Testis (tissue), 2 donors: ENCODE results near the gene MAP4.

Experiments
- POLR2A ChIP-seq: fragments of 450-650 bp; IDR thresholded peaks from one replicate; pipeline ENCODE4 v1.6.1; 2017; ENCODE audit warnings: antibody characterized with exemption, mild to moderate bottlenecking, moderate library complexity
- TF ChIP-seq, protein P1 (sequence below), 3 experiments: fragments of 450-650 bp in 2 of 3; fragments of 200-600 bp in 1 of 3; sonication (generic) in 1 of 3; IDR thresholded peaks; one replicate each; pipeline ENCODE4 v1.5.1; 2016 to 2019; ENCODE audit warnings: antibody characterized with exemption in 3 of 3, mild to moderate bottlenecking in 2 of 3, moderate library complexity in 1 of 3

DNA sequence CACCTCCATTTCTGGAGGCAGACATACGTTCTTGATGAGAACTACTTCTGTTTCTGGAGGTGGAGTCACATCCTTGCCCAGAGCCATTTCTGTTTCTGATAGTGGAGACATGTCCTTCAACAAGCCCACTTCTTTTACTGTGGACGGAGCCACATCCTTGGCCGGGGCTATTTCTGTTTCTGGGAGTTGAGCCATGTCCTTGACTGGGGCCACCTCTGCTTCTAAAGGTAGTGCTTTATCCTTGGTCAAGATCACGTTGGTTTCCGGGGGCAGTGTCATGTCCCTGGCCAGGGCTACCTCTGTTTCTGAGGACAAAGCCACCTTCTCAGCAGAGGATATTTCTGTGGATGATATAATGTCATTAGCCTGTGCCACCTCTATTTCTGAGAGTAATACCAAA, 100.0 kb downstream of the MAP4 start:
- TF ChIP-seq, protein P1, sequence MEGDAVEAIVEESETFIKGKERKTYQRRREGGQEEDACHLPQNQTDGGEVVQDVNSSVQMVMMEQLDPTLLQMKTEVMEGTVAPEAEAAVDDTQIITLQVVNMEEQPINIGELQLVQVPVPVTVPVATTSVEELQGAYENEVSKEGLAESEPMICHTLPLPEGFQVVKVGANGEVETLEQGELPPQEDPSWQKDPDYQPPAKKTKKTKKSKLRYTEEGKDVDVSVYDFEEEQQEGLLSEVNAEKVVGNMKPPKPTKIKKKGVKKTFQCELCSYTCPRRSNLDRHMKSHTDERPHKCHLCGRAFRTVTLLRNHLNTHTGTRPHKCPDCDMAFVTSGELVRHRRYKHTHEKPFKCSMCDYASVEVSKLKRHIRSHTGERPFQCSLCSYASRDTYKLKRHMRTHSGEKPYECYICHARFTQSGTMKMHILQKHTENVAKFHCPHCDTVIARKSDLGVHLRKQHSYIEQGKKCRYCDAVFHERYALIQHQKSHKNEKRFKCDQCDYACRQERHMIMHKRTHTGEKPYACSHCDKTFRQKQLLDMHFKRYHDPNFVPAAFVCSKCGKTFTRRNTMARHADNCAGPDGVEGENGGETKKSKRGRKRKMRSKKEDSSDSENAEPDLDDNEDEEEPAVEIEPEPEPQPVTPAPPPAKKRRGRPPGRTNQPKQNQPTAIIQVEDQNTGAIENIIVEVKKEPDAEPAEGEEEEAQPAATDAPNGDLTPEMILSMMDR (IDR thresholded peaks at IDR 0.05), result no peak
- no peak for TF ChIP-seq POLR2A
